Measurements from ENCODE around the gene SHMT2.

SHMT2 gene

DNA sequence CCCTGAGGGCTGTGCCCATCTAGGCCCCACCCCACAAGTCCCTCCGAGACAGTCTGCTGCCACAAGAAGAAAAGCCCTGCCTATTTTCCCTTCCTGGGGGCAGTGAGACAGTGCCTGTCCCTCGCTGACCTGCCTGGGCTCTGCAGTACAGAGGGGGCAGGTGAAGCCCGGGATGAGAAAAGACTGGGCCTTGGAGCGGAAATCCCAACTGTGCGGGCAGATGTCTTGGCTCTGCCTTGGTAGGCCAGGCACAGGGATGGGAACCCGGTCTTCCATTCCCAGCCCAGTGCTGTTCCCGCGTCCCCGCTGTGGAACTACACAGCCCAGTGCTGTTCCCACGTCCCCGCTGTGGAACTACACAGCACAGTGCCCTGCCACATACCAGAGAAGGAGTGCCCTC lies 25.7 kb upstream of the SHMT2 start:
- no peak for TF ChIP-seq POLR2AphosphoS5 (IDR thresholded peaks at IDR 0.05; ENCODE audit: low read depth, low read length)
- TF ChIP-seq TAF1 (IDR thresholded peaks at IDR 0.05; ENCODE audit: low read depth, low read length) = no peak
- TF ChIP-seq PAX5 (IDR thresholded peaks at IDR 0.05; ENCODE audit: insufficient read depth, low read length, severe bottlenecking) = no peak
- no peak for TF ChIP-seq POU2F2 (IDR thresholded peaks at IDR 0.05; ENCODE audit: low read depth, low read length)
- TF ChIP-seq SPI1 (IDR thresholded peaks at IDR 0.05; ENCODE audit: low read depth, low read length) = no peak
- no peak for TF ChIP-seq POLR2A (IDR thresholded peaks at IDR 0.05; ENCODE audit: low read depth, low read length)
- DNase-seq (ENCODE audit: insufficient read length, low spot score) = no peak
- no peak for FAIRE-seq

DNA sequence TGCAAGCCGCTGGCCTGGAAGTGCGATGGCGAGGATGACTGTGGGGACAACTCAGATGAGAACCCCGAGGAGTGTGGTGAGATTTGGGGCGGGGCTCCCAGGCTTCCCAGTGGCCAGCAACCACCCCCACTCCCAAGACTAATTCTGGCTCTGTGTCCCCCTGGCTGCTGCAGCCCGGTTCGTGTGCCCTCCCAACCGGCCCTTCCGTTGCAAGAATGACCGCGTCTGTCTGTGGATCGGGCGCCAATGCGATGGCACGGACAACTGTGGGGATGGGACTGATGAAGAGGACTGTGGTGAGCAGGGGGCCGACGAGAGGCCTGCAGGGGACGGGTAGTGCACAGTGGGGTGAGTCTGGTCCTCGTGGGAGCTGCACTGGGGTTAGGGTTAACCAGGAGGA lies 25.1 kb upstream of the SHMT2 start:
- no peak for FAIRE-seq
- no peak for TF ChIP-seq POLR2AphosphoS5 (IDR thresholded peaks at IDR 0.05; ENCODE audit: low read depth, low read length)
- TF ChIP-seq TAF1 (IDR thresholded peaks at IDR 0.05; ENCODE audit: low read depth, low read length) = no peak
- TF ChIP-seq SPI1 (IDR thresholded peaks at IDR 0.05; ENCODE audit: low read depth, low read length) = no peak
- no peak for TF ChIP-seq PAX5 (IDR thresholded peaks at IDR 0.05; ENCODE audit: insufficient read depth, low read length, severe bottlenecking)
- TF ChIP-seq POLR2A (IDR thresholded peaks at IDR 0.05; ENCODE audit: low read depth, low read length) = no peak
- TF ChIP-seq POU2F2 (IDR thresholded peaks at IDR 0.05; ENCODE audit: low read depth, low read length) = no peak
- no peak for DNase-seq (ENCODE audit: insufficient read length, low spot score)

DNA sequence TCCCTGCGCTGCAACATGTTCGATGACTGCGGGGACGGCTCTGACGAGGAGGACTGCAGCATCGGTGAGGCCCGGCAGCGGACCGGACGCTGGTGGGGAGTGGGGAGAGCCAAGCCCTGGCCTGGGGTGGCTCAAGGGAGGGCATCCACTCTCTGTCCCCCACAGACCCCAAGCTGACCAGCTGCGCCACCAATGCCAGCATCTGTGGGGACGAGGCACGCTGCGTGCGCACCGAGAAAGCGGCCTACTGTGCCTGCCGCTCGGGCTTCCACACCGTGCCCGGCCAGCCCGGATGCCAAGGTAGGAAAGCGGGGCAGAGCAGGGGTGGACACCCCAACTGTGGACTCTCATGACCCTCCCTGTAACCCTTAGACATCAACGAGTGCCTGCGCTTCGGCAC lies 24.3 kb upstream of the SHMT2 start:
- no peak for TF ChIP-seq TAF1 (IDR thresholded peaks at IDR 0.05; ENCODE audit: low read depth, low read length)
- TF ChIP-seq POLR2A (IDR thresholded peaks at IDR 0.05; ENCODE audit: low read depth, low read length) = no peak
- no peak for TF ChIP-seq POU2F2 (IDR thresholded peaks at IDR 0.05; ENCODE audit: low read depth, low read length)
- TF ChIP-seq PAX5 (IDR thresholded peaks at IDR 0.05; ENCODE audit: insufficient read depth, low read length, severe bottlenecking) = no peak
- no peak for TF ChIP-seq SPI1 (IDR thresholded peaks at IDR 0.05; ENCODE audit: low read depth, low read length)
- DNase-seq (ENCODE audit: insufficient read length, low spot score) = no peak
- no peak for FAIRE-seq

DNA sequence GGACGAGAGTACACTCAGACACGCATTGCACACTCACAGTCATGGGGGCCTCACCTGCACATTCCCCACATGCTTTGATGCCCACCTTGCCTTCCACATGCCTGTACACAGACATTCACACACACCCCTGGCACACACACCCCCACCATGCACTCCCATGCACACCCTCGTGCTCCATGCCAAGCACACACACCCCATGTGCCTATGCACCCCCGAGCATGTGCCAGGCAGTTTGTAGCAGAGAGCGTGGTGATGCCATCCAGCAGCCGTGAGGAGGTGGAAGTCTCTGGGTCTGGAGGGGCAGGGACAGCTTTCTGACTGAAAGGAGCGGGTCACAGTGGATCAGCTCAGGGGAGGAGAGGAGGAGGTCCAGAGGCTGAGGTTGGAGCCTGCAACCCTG lies 23.6 kb upstream of the SHMT2 start:
- no peak for TF ChIP-seq POLR2A (IDR thresholded peaks at IDR 0.05; ENCODE audit: low read depth, low read length)
- TF ChIP-seq POLR2AphosphoS5 (IDR thresholded peaks at IDR 0.05; ENCODE audit: low read depth, low read length) = no peak
- TF ChIP-seq POU2F2 (IDR thresholded peaks at IDR 0.05; ENCODE audit: low read depth, low read length) = no peak
- TF ChIP-seq TAF1 (IDR thresholded peaks at IDR 0.05; ENCODE audit: low read depth, low read length) = no peak
- no peak for TF ChIP-seq PAX5 (IDR thresholded peaks at IDR 0.05; ENCODE audit: insufficient read depth, low read length, severe bottlenecking)
- TF ChIP-seq SPI1 (IDR thresholded peaks at IDR 0.05; ENCODE audit: low read depth, low read length) = no peak
- DNase-seq (ENCODE audit: insufficient read length, low spot score) (no peak), FAIRE-seq (no peak)

DNA sequence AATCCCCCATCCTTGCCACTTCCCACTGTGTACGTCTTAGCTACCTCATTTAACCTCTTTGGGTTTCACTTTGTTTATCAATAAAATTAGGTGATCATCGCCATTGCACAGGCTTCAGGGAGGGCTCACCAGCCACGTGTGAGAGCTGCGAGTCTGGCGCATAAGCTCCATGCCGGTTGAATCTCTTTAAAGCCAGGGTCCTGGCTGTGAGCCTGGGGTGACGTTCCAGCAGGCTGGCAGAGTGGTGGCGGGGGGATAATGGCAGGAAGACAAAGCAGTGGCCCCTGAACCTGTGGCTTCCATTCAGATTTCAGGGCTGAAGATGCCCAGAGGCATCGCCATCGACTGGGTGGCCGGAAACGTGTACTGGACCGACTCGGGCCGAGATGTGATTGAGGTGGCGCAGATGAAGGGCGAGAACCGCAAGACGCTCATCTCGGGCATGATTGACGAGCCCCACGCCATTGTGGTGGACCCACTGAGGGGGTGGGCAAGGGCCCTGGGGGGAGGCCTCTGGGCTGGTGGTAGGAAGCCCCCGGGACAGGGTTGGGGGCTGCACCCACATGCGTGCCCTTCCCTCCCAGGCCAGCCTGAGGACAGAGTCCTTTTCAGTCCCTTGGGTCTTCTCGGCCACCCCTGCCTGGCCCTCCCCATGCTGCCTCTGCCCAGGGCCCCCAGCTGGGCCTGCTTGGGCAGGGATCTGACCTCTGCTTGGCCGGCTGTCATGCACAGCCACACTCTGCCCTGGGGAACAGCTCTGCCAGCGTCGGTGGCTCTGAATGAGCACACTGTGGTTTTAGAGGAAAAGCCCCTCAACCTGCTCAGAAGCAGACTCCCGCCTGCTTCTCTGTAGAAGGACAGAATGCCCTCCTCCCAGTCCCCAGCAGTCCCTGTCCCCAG lies 21.5 kb upstream of the SHMT2 start:
- no peak for TF ChIP-seq SPI1 (IDR thresholded peaks at IDR 0.05; ENCODE audit: low read depth, low read length)
- no peak for TF ChIP-seq POLR2AphosphoS5 (IDR thresholded peaks at IDR 0.05; ENCODE audit: low read depth, low read length)
- TF ChIP-seq POLR2A (IDR thresholded peaks at IDR 0.05; ENCODE audit: low read depth, low read length) = no peak
- TF ChIP-seq TAF1 (IDR thresholded peaks at IDR 0.05; ENCODE audit: low read depth, low read length) = no peak
- TF ChIP-seq PAX5 (IDR thresholded peaks at IDR 0.05; ENCODE audit: insufficient read depth, low read length, severe bottlenecking) = no peak
- TF ChIP-seq POU2F2 (IDR thresholded peaks at IDR 0.05; ENCODE audit: low read depth, low read length) = no peak
- DNase-seq (ENCODE audit: insufficient read length, low spot score) = no peak
- FAIRE-seq = no peak

DNA sequence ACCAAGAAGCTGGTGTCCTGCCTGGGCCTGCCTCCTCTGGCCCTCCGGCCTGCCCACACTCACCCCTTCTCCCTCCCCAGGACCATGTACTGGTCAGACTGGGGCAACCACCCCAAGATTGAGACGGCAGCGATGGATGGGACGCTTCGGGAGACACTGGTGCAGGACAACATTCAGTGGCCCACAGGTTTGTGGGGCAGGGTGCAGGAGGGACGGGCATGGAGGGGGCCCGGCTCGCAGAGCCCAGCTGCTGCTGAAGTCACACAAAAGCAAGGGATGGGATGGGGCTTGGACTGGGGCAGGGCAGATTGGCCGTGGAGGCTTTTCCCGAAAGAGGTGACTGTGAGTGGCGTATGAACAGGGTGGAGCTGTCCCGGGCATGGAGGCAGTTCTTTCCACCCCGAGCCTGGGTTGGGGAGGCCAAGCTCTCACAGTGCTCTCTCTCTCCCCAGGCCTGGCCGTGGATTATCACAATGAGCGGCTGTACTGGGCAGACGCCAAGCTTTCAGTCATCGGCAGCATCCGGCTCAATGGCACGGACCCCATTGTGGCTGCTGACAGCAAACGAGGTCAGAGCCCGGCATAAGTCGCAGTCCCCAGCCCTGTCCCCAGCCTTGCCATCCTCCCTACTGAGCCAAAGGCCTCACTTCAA lies 20.8 kb upstream of the SHMT2 start:
- TF ChIP-seq POLR2AphosphoS5 (IDR thresholded peaks at IDR 0.05; ENCODE audit: low read depth, low read length) = no peak
- no peak for TF ChIP-seq PAX5 (IDR thresholded peaks at IDR 0.05; ENCODE audit: insufficient read depth, low read length, severe bottlenecking)
- TF ChIP-seq SPI1 (IDR thresholded peaks at IDR 0.05; ENCODE audit: low read depth, low read length) = no peak
- no peak for TF ChIP-seq TAF1 (IDR thresholded peaks at IDR 0.05; ENCODE audit: low read depth, low read length)
- no peak for TF ChIP-seq POLR2A (IDR thresholded peaks at IDR 0.05; ENCODE audit: low read depth, low read length)
- TF ChIP-seq POU2F2 (IDR thresholded peaks at IDR 0.05; ENCODE audit: low read depth, low read length) = no peak
- DNase-seq (ENCODE audit: insufficient read length, low spot score) = no peak
- no peak for FAIRE-seq

DNA sequence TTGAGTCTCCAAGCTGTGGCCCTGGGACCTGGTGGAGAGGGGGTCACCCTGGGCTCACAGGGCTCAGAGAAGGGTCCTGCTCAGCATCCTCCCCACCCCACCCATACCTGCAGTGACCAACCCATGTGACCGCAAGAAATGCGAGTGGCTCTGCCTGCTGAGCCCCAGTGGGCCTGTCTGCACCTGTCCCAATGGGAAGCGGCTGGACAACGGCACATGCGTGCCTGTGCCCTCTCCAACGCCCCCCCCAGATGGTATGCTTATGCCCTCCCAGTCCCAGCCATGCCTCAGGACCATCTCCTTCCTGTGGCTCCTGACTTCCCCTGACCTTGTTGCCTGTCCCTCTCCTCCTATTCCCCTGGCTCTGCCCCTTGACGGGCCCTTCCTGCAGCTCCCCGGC lies 19.6 kb upstream of the SHMT2 start:
- DNase-seq (ENCODE audit: insufficient read length, low spot score) (no peak), FAIRE-seq (no peak)
- TF ChIP-seq SPI1 (IDR thresholded peaks at IDR 0.05; ENCODE audit: low read depth, low read length) (no peak), TAF1 (IDR thresholded peaks at IDR 0.05; ENCODE audit: low read depth, low read length) (no peak), POLR2A (IDR thresholded peaks at IDR 0.05; ENCODE audit: low read depth, low read length) (no peak), PAX5 (IDR thresholded peaks at IDR 0.05; ENCODE audit: insufficient read depth, low read length, severe bottlenecking) (no peak), POLR2AphosphoS5 (IDR thresholded peaks at IDR 0.05; ENCODE audit: low read depth, low read length) (no peak), POU2F2 (IDR thresholded peaks at IDR 0.05; ENCODE audit: low read depth, low read length) (no peak)

DNA sequence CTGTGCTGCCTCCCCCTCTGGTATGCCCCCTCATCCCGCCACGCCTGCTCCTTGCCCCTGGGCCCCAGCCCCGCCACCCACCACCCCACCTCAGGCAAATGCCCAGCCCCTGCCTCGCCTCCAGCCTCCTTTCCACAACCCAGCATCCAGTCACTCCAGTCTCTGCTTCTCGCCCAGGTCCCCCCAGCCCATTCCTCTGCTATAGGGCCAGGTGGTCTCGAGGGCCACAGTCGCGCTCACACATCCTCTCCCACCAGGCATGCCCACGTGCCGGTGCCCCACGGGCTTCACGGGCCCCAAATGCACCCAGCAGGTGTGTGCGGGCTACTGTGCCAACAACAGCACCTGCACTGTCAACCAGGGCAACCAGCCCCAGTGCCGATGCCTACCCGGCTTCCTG lies 19.1 kb upstream of the SHMT2 start:
- no peak for FAIRE-seq
- no peak for TF ChIP-seq TAF1 (IDR thresholded peaks at IDR 0.05; ENCODE audit: low read depth, low read length)
- no peak for TF ChIP-seq POLR2A (IDR thresholded peaks at IDR 0.05; ENCODE audit: low read depth, low read length)
- no peak for TF ChIP-seq SPI1 (IDR thresholded peaks at IDR 0.05; ENCODE audit: low read depth, low read length)
- no peak for TF ChIP-seq POU2F2 (IDR thresholded peaks at IDR 0.05; ENCODE audit: low read depth, low read length)
- no peak for TF ChIP-seq PAX5 (IDR thresholded peaks at IDR 0.05; ENCODE audit: insufficient read depth, low read length, severe bottlenecking)
- TF ChIP-seq POLR2AphosphoS5 (IDR thresholded peaks at IDR 0.05; ENCODE audit: low read depth, low read length) = no peak
- DNase-seq (ENCODE audit: insufficient read length, low spot score) = no peak

DNA sequence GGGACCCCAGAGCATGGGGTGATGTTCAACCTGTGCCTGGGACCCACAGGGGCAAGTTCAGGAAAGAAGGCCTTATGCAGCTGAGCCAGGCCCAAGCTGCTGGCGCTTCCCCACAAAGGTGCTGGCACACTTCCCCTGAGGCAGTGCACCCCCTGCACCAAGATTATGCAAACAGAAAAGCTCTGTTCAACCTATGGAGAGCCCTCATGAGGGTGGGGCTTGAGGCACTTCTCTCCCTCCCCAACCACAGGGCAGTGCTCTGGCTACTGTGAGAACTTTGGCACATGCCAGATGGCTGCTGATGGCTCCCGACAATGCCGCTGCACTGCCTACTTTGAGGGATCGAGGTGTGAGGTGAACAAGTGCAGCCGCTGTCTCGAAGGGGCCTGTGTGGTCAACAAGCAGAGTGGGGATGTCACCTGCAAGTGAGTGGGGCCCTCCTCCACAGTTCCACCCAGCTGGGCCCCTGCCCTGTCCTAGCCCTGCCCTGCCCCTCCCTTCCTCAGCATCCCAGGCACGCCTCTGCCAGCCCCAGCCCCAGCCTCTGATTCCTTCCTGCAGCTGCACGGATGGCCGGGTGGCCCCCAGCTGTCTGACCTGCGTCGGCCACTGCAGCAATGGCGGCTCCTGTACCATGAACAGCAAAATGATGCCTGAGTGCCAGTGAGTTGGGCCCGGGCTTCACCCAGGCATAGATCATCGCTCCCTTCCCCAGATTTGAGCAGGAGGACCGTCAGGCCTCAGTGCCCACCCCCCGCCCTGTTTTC lies 18.4 kb upstream of the SHMT2 start:
- DNase-seq (ENCODE audit: insufficient read length, low spot score) (no peak), FAIRE-seq (no peak)
- TF ChIP-seq POU2F2 (IDR thresholded peaks at IDR 0.05; ENCODE audit: low read depth, low read length) (no peak), POLR2AphosphoS5 (IDR thresholded peaks at IDR 0.05; ENCODE audit: low read depth, low read length) (no peak), SPI1 (IDR thresholded peaks at IDR 0.05; ENCODE audit: low read depth, low read length) (no peak), POLR2A (IDR thresholded peaks at IDR 0.05; ENCODE audit: low read depth, low read length) (no peak), TAF1 (IDR thresholded peaks at IDR 0.05; ENCODE audit: low read depth, low read length) (no peak), PAX5 (IDR thresholded peaks at IDR 0.05; ENCODE audit: insufficient read depth, low read length, severe bottlenecking) (no peak)

Measured in GM12891 (cell line).